H1 (cell line): ENCODE results near the gene SECISBP2. TPM values are rescaled to one million over a fixed set of nuclear protein-coding genes. Genes with fewer than 3 reads are reported as not detected.
"Not testable (repeated sequence)": the region's sequence is repeated elsewhere in the genome, so short reads cannot be mapped to it uniquely, and the experiment has no call there.

Experiments used
- CTCF ChIA-PET: fragments of 300-600 bp; sonication (Branson Sonifier 250); formaldehyde crosslinking; loops from one replicate; lab custom pipeline; 2021; ENCODE audit not compliant: partially characterized antibody; lab: Charles Lee
- POLR2A ChIA-PET: fragments of 300-600 bp; sonication (Branson Sonifier 250); formaldehyde crosslinking; loops from one replicate; lab custom pipeline; 2021; ENCODE audit warnings: inconsistent platforms; ENCODE audit not compliant: partially characterized antibody; lab: Charles Lee
- DNase-seq, 2 experiments: peaks; one replicate each; pipeline versions ENCODE4 v3.0.0 to v3.0.0-alpha.2; 2010 to 2022; ENCODE audit warnings: low spot score in 2 of 2, low read depth in 1 of 2, mixed read lengths in 1 of 2
- FAIRE-seq: peaks from 2 replicates; lab custom pipeline; 2011; peaks lifted over from hg19 to GRCh38; lab: Jason Lieb, UNC
- H2AFZ ChIP-seq: 2 replicates; pipeline ENCODE4 v1.8.1; 2012; ENCODE audit warnings: low read length, inconsistent platforms
- H2AK5ac ChIP-seq: 2 replicates; pipeline ENCODE4 v1.6.1; 2013; ENCODE audit warnings: low read depth, low read length
- H2BK120ac ChIP-seq: replicated peaks from 2 replicates; pipeline ENCODE3; 2013; ENCODE audit warnings: low read depth, low read length, inconsistent platforms
- H2BK12ac ChIP-seq: 2 replicates; pipeline ENCODE4 v1.6.1; 2013; ENCODE audit warnings: low read depth, low read length
- H2BK15ac ChIP-seq: 2 replicates; pipeline ENCODE4 v1.6.1; 2013; ENCODE audit warnings: low read length
- H2BK20ac ChIP-seq: 2 replicates; pipeline ENCODE4 v1.6.1; 2013; ENCODE audit warnings: low read length
- H2BK5ac ChIP-seq: 2 replicates; pipeline ENCODE4 v1.6.1; 2013; ENCODE audit warnings: low read depth, low read length
- H3K14ac ChIP-seq: 2 replicates; pipeline ENCODE4 v1.6.1; 2013; ENCODE audit warnings: inconsistent platforms; ENCODE audit not compliant: insufficient read length
- H3K18ac ChIP-seq: 2 replicates; pipeline ENCODE4 v1.6.1; 2013; ENCODE audit warnings: low read length; ENCODE audit errors: extremely low read depth
- H3K23ac ChIP-seq: 2 replicates; pipeline ENCODE4 v1.6.1; 2013; ENCODE audit warnings: inconsistent platforms; ENCODE audit not compliant: insufficient read length
- H3K23me2 ChIP-seq: 2 replicates; pipeline ENCODE4 v1.6.1; 2013; ENCODE audit warnings: low read depth, low read length
- H3K27ac ChIP-seq: 2 replicates; pipeline ENCODE4 v1.6.1; 2011; ENCODE audit warnings: low read depth, low read length, inconsistent platforms
- H3K27me3 ChIP-seq, 4 experiments: replicated peaks in 1 of 4; 1 replicate in 1 of 4; 2 replicates in 3 of 4; pipeline versions ENCODE4 v1.6.1 to v1.8.1; 2011 to 2013; ENCODE audit warnings: low read length in 3 of 4, mild to moderate bottlenecking in 3 of 4, inconsistent platforms in 2 of 4, mixed read lengths in 2 of 4, moderate library complexity in 1 of 4; ENCODE audit not compliant: control insufficient read depth in 3 of 4, insufficient read depth in 3 of 4; ENCODE audit errors: extremely low read depth in 1 of 4
- H3K36me3 ChIP-seq, 4 experiments: 2 replicates each; pipeline versions ENCODE4 v1.6.1 to v1.8.1; 2011 to 2013; ENCODE audit warnings: mild to moderate bottlenecking in 4 of 4, low read length in 3 of 4, moderate library complexity in 2 of 4, control low read depth in 1 of 4, inconsistent platforms in 1 of 4; ENCODE audit not compliant: insufficient read depth in 4 of 4, control insufficient read depth in 2 of 4
- H3K4ac ChIP-seq: replicated peaks from 2 replicates; pipeline ENCODE3; 2013; ENCODE audit warnings: low read length, low read depth, mixed read lengths, inconsistent platforms; ENCODE audit not compliant: insufficient read length
- H3K4me1 ChIP-seq, 4 experiments: replicated peaks in 1 of 4; 1 replicate in 1 of 4; 2 replicates in 3 of 4; pipeline versions ENCODE4 v1.6.1 to v1.8.1; 2011 to 2013; ENCODE audit warnings: low read length in 3 of 4, inconsistent platforms in 2 of 4, mixed read lengths in 1 of 4; ENCODE audit not compliant: insufficient read depth in 4 of 4, control insufficient read depth in 3 of 4
- H3K4me2 ChIP-seq, 2 experiments: 2 replicates each; pipeline versions ENCODE4 v1.6.1 to v1.8.1; 2011 to 2013; ENCODE audit warnings: low read depth in 2 of 2, low read length in 2 of 2, control low read depth in 1 of 2, inconsistent platforms in 1 of 2, mild to moderate bottlenecking in 1 of 2; ENCODE audit not compliant: insufficient read depth in 1 of 2
- H3K4me3 ChIP-seq, 4 experiments: fragments of 200-600, 300-600 bp in 1 of 4; sonication (generic), shearing (Covaris generic), sonication (Bioruptor Twin) in 1 of 4; 2 replicates each; pipeline versions ENCODE4 v1.5.1 to v1.8.1; 2011 to 2016; ENCODE audit warnings: low read length in 4 of 4, low read depth in 3 of 4, control low read depth in 2 of 4, inconsistent platforms in 2 of 4, mild to moderate bottlenecking in 2 of 4, mixed read lengths in 1 of 4, moderate library complexity in 1 of 4; ENCODE audit not compliant: insufficient read depth in 2 of 4; ENCODE audit errors: extremely low read depth in 1 of 4
- H3K56ac ChIP-seq: replicated peaks from 2 replicates; pipeline ENCODE3; 2013; ENCODE audit warnings: low read depth, mild to moderate bottlenecking, mixed read lengths, low read length, inconsistent platforms; ENCODE audit not compliant: insufficient read length
- H3K79me1 ChIP-seq: 2 replicates; pipeline ENCODE4 v1.6.1; 2013; ENCODE audit warnings: low read depth, low read length, control low read depth
- H3K79me2 ChIP-seq, 2 experiments: 2 replicates each; pipeline versions ENCODE4 v1.6.1 to v1.8.1; 2012 to 2013; ENCODE audit warnings: low read length in 2 of 2, mild to moderate bottlenecking in 2 of 2, inconsistent platforms in 1 of 2; ENCODE audit not compliant: insufficient read depth in 2 of 2, control insufficient read depth in 1 of 2
- H3K9ac ChIP-seq, 4 experiments: replicated peaks in 1 of 4; 1 replicate in 1 of 4; 2 replicates in 3 of 4; pipeline versions ENCODE4 v1.6.1 to v1.8.1; 2011 to 2013; ENCODE audit warnings: low read depth in 3 of 4, low read length in 3 of 4, control low read depth in 2 of 4, mild to moderate bottlenecking in 2 of 4, moderate library complexity in 2 of 4, inconsistent platforms in 1 of 4; ENCODE audit errors: extremely low read depth in 1 of 4
- H3K9me3 ChIP-seq, 2 experiments: 2 replicates each; pipeline versions ENCODE4 v1.6.1 to v1.8.1; 2012 to 2013; ENCODE audit warnings: mild to moderate bottlenecking in 2 of 2, moderate library complexity in 2 of 2, control low read depth in 1 of 2, inconsistent platforms in 1 of 2, low read depth in 1 of 2, low read length in 1 of 2, mixed read lengths in 1 of 2; ENCODE audit not compliant: insufficient read depth in 2 of 2
- H4K20me1 ChIP-seq, 2 experiments: replicated peaks in 1 of 2; 2 replicates each; pipeline versions ENCODE3 to v1.8.1; 2011 to 2013; ENCODE audit warnings: inconsistent platforms in 2 of 2, low read length in 2 of 2, mild to moderate bottlenecking in 1 of 2; ENCODE audit not compliant: insufficient read depth in 2 of 2, control insufficient read depth in 1 of 2
- H4K5ac ChIP-seq: 2 replicates; pipeline ENCODE4 v1.6.1; 2013; ENCODE audit warnings: low read length, low read depth, mixed read lengths, inconsistent platforms; ENCODE audit not compliant: insufficient read length
- H4K8ac ChIP-seq: 2 replicates; pipeline ENCODE4 v1.8.0; 2013; ENCODE audit warnings: mild to moderate bottlenecking, moderate library complexity, low read length, inconsistent platforms; ENCODE audit not compliant: insufficient read depth; ENCODE audit errors: extremely low read depth
- H4K91ac ChIP-seq: replicated peaks from 2 replicates; pipeline ENCODE3; 2013; ENCODE audit warnings: low read length, mixed read lengths, inconsistent platforms; ENCODE audit not compliant: insufficient read length
- WGBS, 2 experiments: shearing (Covaris generic) in 1 of 2; methylation state at CpG; one replicate each; pipeline versions ENCODE4 v1.1.6 to v1.1.7; 2013 to 2015; ENCODE audit warnings: low lambda C conversion rate in 2 of 2, mixed read lengths in 2 of 2, inconsistent platforms in 1 of 2, low coverage in 1 of 2, missing lambda C conversion rate in 1 of 2; ENCODE audit not compliant: insufficient replicate concordance in 2 of 2, insufficient coverage in 1 of 2, insufficient read length in 1 of 2; ENCODE audit errors: extremely low coverage in 1 of 2, missing lambda C conversion rate in 1 of 2; 5-methylcytosine and 5-hydroxymethylcytosine counted together
- polyA plus RNA-seq, 7 experiments: library from polyadenylated mRNA; depleted of rRNA in 3 of 7; stranded (reverse) in 5 of 7; unstranded in 2 of 7; fragments of >200 nt in 5 of 7; fragments of 200-250 nt in 2 of 7; gene quantifications; 1 replicate in 5 of 7; 2 replicates in 1 of 7; 4 replicates in 1 of 7; pipeline versions ENCODE4 v1.2.1 to v1.2.3, GENCODE V29; 2011 to 2013; ENCODE audit warnings: missing spikeins in 2 of 7, mixed read lengths in 2 of 7
- total RNA-seq: library from RNA; stranded (reverse); fragmentation: NEBNext Ultra II Directional; extraction: Animal tissue kit (Norgen Biotek cat#: 25700); gene quantifications from 2 replicates; pipeline ENCODE4 v1.2.1, GENCODE V29; 2021

The SECISBP2 gene
- total and polyA plus RNA-seq, 2 of the 8 experiments (the other 6 are each of a cell fraction or from before 2014, with no cell fraction given): 39.0 to 61.7 TPM

GRCh38 chr9:89276040-89276439 is 42.3 kb upstream of the SECISBP2 start:
- H3K79me1 ChIP-seq, H3K4ac ChIP-seq, H2AFZ ChIP-seq, H2BK15ac ChIP-seq, H2BK12ac ChIP-seq, H3K9ac ChIP-seq, H3K56ac ChIP-seq, H3K27ac ChIP-seq, H3K23ac ChIP-seq, FAIRE-seq, DNase-seq, POLR2A ChIA-PET, H4K5ac ChIP-seq, H3K36me3 ChIP-seq, H3K18ac ChIP-seq, H3K23me2 ChIP-seq, H2BK5ac ChIP-seq, H4K91ac ChIP-seq, H3K4me3 ChIP-seq, H2BK120ac ChIP-seq, H3K4me1 ChIP-seq, H3K79me2 ChIP-seq, H2AK5ac ChIP-seq, H4K20me1 ChIP-seq, H3K27me3 ChIP-seq, H3K14ac ChIP-seq, H4K8ac ChIP-seq, H2BK20ac ChIP-seq, H3K4me2 ChIP-seq: not testable (repeated sequence)
- CTCF ChIA-PET: interaction anchor here (1.5 kb wide), 1 partner anchor 265 kb away, joined by 3 read pairs; no protein-coding TSS in a partner anchor
- peaks cover 3 to 26% of the 10 kb centered on the region in 2 experiments; a peak in 3 of 4 replicates for H3K9me3 ChIP-seq
- WGBS, 2 experiments: 94% methylated on average over 2 of the region's 2 CpGs; no CpG with 5 or more reads in 1 of the 2 experiments
